Tongue (tissue), 1 donor: ENCODE measurements around the gene MFSD1. TPM values are rescaled to one million over a fixed set of nuclear protein-coding genes. Genes with fewer than 3 reads are reported as not detected.

Source experiments
- total RNA-seq: library from RNA; depleted of rRNA; stranded (reverse); fragments of >200 nt; gene quantifications from one replicate; pipeline ENCODE4 v1.2.3, GENCODE V29; 2014

MFSD1 gene
- total RNA-seq, 1 donor from 2014 or later, result 63.0 TPM

Other genes with a start within 250 kb of the MFSD1 start
- 86.8 TPM for gene MLF1, start 230.9 kb upstream of the MFSD1 start, total RNA-seq
- 95.5 TPM for gene GFM1, start 157.5 kb upstream of the MFSD1 start, total RNA-seq
- gene LXN, start 129.4 kb upstream of the MFSD1 start, total RNA-seq, result 17.6 TPM
- 5.3 TPM for gene RARRES1, start 69.6 kb upstream of the MFSD1 start, total RNA-seq